MCF 10A (cell line): ENCODE data around the gene CTNNA2. TPM values are rescaled to one million over a fixed set of nuclear protein-coding genes. Genes with fewer than 3 reads are reported as not detected.
A peak's percentile ranks its signal among the peaks of the same experiment; 100 is the strongest.

ENCODE experiments used
- BruUV-seq: library from RNA; stranded (reverse); fragments of 400-500 nt; replicated peaks from 2 replicates; lab custom pipeline; 2021; lab: Mats Ljungman, UMichigan
- CTCF ChIA-PET: fragments of 300-600 bp; sonication (Branson Sonifier 250); formaldehyde crosslinking; extraction: SDS; loops from one replicate; lab custom pipeline; 2021; ENCODE audit warnings: antibody characterized with exemption, inconsistent platforms; lab: Yijun Ruan, JAX
- POLR2A ChIA-PET: fragments of 300-600, 350-650 bp; sonication (Branson Sonifier 250); formaldehyde crosslinking; extraction: SDS; loops from one replicate; lab custom pipeline; 2020; ENCODE audit warnings: antibody characterized with exemption, inconsistent platforms; lab: Yijun Ruan, JAX
- DNase-seq: peaks from one replicate; pipeline ENCODE4 v3.0.0-alpha.2; 2018; ENCODE audit not compliant: unreplicated experiment
- H3K27ac Mint-ChIP-seq: one replicate; pipeline ENCODE4 v1.8.0; 2022; ENCODE audit warnings: mild to moderate bottlenecking, low read depth, mixed read lengths; ENCODE audit not compliant: unreplicated experiment
- H3K27me3 Mint-ChIP-seq: one replicate; pipeline ENCODE4 v1.8.0; 2022; ENCODE audit warnings: mixed read lengths; ENCODE audit not compliant: insufficient read depth, unreplicated experiment
- H3K36me3 Mint-ChIP-seq: one replicate; pipeline ENCODE4 v1.8.0; 2022; ENCODE audit warnings: mild to moderate bottlenecking, moderate library complexity, mixed read lengths; ENCODE audit not compliant: insufficient read depth, unreplicated experiment
- H3K4me1 Mint-ChIP-seq: one replicate; pipeline ENCODE4 v1.8.0; 2022; ENCODE audit warnings: mixed read lengths; ENCODE audit not compliant: insufficient read depth, unreplicated experiment
- H3K4me3 Mint-ChIP-seq: one replicate; pipeline ENCODE4 v1.8.0; 2022; ENCODE audit warnings: mild to moderate bottlenecking, moderate library complexity, mixed read lengths; ENCODE audit not compliant: unreplicated experiment
- H3K9me3 Mint-ChIP-seq: one replicate; pipeline ENCODE4 v1.8.0; 2022; ENCODE audit warnings: mixed read lengths; ENCODE audit not compliant: unreplicated experiment
- CTCF ChIP-seq: fragments of 200-600 bp; IDR thresholded peaks from one replicate; pipeline ENCODE4 v1.8.0; 2022; ENCODE audit warnings: antibody characterized with exemption, mild to moderate bottlenecking; ENCODE audit not compliant: unreplicated experiment
- intact Hi-C: fragments of 100-400 bp; cut with micrococcal nuclease; formaldehyde crosslinking; loops from 2 replicates; pipeline ENCODE4 v1.14.1; 2022
- total RNA-seq: library from RNA; stranded (reverse); gene quantifications from 2 replicates; pipeline ENCODE4 v1.2.3, GENCODE V29; 2022

The CTNNA2 gene
- total RNA-seq, 1 experiment from 2014 or later = not detected

GRCh38 chr2:80070587-80070986 is 557.7 kb downstream of the CTNNA2 start:
- no peaks in the 10 kb centered on the region for H3K36me3 Mint-ChIP-seq
- no peak overlapping the region for H3K4me3 Mint-ChIP-seq
- DNase-seq = no peak
- TF ChIP-seq CTCF = no peak
- ChIA-PET CTCF (interaction anchor here (0.6 to 5.1 kb wide), 6 partner anchors 17 to 1650 kb away, joined by 3 to 63 read pairs (median 4); no protein-coding TSS in a partner anchor), POLR2A (no interaction called here)
- BruUV-seq = no TSS peak
- no peaks in the 10 kb centered on the region for H3K27me3 Mint-ChIP-seq
- H3K4me1 Mint-ChIP-seq = peaks cover 9% of the 10 kb centered on the region
- intact Hi-C loops = loop anchor here (10.0 kb wide), 1 partner anchor 1824 kb away; no protein-coding TSS in a partner anchor
- no peak overlapping the region for H3K27ac Mint-ChIP-seq
- no peaks in the 10 kb centered on the region for H3K9me3 Mint-ChIP-seq

DNA sequence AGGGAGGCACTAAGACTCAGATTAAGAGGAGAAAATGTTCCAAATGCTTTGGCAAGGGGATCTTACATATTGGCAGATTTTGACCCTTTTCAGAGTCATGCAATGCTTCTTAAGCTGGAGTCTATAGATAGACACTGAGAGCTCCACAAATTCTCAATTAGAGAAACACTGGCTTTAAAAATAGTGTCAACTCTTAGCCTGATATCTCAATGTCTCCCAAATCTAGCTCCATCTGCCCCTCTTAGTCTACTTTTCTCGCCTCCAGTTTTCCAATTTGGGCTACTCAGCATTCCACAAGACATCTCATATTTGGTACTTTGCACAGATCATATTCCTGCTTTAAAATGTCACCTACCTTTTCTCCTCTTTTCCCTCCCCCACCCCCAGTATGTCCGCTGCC is 559.1 kb downstream of the CTNNA2 start:
- POLR2A ChIA-PET = interaction anchor here (1.4 kb wide), 1 partner anchor 18 kb away, joined by 3 read pairs; no protein-coding TSS in a partner anchor
- Mint-ChIP-seq H3K4me3 (no peak overlapping the region), H3K9me3 (no peaks in the 10 kb centered on the region), H3K36me3 (no peaks in the 10 kb centered on the region), H3K27ac (no peak overlapping the region), H3K4me1 (peaks cover 9% of the 10 kb centered on the region), H3K27me3 (no peaks in the 10 kb centered on the region)
- TF ChIP-seq CTCF = no peak
- no peak for DNase-seq
- CTCF ChIA-PET = interaction anchor here (0.6 to 5.1 kb wide), 16 partner anchors 9 to 1819 kb away, joined by 3 to 63 read pairs (median 6); no protein-coding TSS in a partner anchor
- intact Hi-C loops = loop anchor here (2.0 to 10.0 kb wide), 2 partner anchors 135 to 1823 kb away; no protein-coding TSS in a partner anchor
- BruUV-seq = no TSS peak

DNA sequence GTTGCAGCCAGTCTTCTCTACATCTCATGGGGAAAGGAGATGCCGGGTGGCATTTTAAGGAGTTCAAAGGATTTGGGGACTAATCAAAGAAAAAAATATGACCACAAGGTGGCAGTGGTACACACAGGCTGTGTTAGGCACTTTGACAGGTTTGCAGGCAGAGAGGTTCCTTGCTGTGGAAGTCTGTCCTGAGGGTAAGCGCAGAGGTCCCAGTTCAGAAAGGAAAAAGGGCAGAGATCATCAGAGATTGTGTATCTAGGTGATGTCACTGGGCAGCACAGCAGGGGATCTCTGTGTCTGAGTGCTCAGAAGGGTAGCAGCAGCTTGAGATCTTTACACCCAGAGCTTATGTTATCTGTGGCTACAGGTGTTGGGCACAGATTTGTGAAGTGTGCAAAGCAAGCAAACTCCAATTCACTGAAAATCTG is 560.3 kb downstream of the CTNNA2 start:
- no TSS peak for BruUV-seq
- intact Hi-C loops = loop anchor here (1.0 to 10.0 kb wide), 5 partner anchors 136 to 1822 kb away; no protein-coding TSS in a partner anchor
- POLR2A ChIA-PET = interaction anchor here (2.0 kb wide), 1 partner anchor 166 kb away, joined by 6 read pairs; no protein-coding TSS in a partner anchor
- CTCF ChIA-PET = interaction anchor here (0.5 to 5.1 kb wide), 29 partner anchors 9 to 1617 kb away, joined by 3 to 63 read pairs (median 4); no protein-coding TSS in a partner anchor
- H3K9me3 Mint-ChIP-seq = no peaks in the 10 kb centered on the region
- H3K27me3 Mint-ChIP-seq = no peaks in the 10 kb centered on the region
- TF ChIP-seq CTCF = peak; percentile 63
- no peaks in the 10 kb centered on the region for H3K36me3 Mint-ChIP-seq
- peak; percentile 76 for DNase-seq
- no peak overlapping the region for H3K4me3 Mint-ChIP-seq
- H3K4me1 Mint-ChIP-seq = peaks cover 13% of the 10 kb centered on the region
- H3K27ac Mint-ChIP-seq = no peak overlapping the region

GRCh38 chr2:80074321-80075070 is 561.6 kb downstream of the CTNNA2 start:
- ChIA-PET CTCF (interaction anchor here (0.5 to 5.1 kb wide), 27 partner anchors 8 to 1568 kb away, joined by 3 to 63 read pairs (median 4); no protein-coding TSS in a partner anchor), POLR2A (interaction anchor here (2.0 kb wide), 1 partner anchor 164 kb away, joined by 6 read pairs; no protein-coding TSS in a partner anchor)
- no peaks in the 10 kb centered on the region for H3K36me3 Mint-ChIP-seq
- peaks cover 19% of the 10 kb centered on the region for H3K4me1 Mint-ChIP-seq
- no peaks in the 10 kb centered on the region for H3K9me3 Mint-ChIP-seq
- TF ChIP-seq CTCF = no peak
- no TSS peak for BruUV-seq
- DNase-seq = no peak
- H3K27ac Mint-ChIP-seq = no peak overlapping the region
- H3K4me3 Mint-ChIP-seq = no peak overlapping the region
- intact Hi-C loops = loop anchor here (10.0 kb wide), 1 partner anchor 1820 kb away; no protein-coding TSS in a partner anchor
- H3K27me3 Mint-ChIP-seq = no peaks in the 10 kb centered on the region
